ENCODE measurements around the gene LRRC8C. TPM values are rescaled to one million over a fixed set of nuclear protein-coding genes. Genes with fewer than 3 reads are reported as not detected.

Gene LRRC8C
- total and polyA plus RNA-seq, 2 experiments from 2014 or later: 0.70 to 1.5 TPM

- H3K9me3 ChIP-seq (ENCODE audit: low read depth): no peaks in the 10 kb centered on the region
- no peak for DNase-seq (ENCODE audit: low spot score)
- H3K79me2 ChIP-seq: no peaks in the 10 kb centered on the region
- H4K20me1 ChIP-seq (ENCODE audit: insufficient read depth, poor library complexity, severe bottlenecking): no peaks in the 10 kb centered on the region
- no peaks in the 10 kb centered on the region for H3K9me2 ChIP-seq (replicated peaks; ENCODE audit: insufficient read depth)
- no peaks in the 10 kb centered on the region for H3K4me1 ChIP-seq (ENCODE audit: insufficient read depth)
- TF ChIP-seq CTCF (IDR thresholded peaks at IDR 0.05; ENCODE audit: poor library complexity): no peak
- TF ChIP-seq EZH2 (IDR thresholded peaks at IDR 0.05; ENCODE audit: borderline replicate concordance): no peak
- no peak for TF ChIP-seq EZH2phosphoT487 (IDR thresholded peaks at IDR 0.05; ENCODE audit: low read depth, severe bottlenecking, unreplicated experiment)
- no peaks in the 10 kb centered on the region for H3K36me3 ChIP-seq (replicated peaks; ENCODE audit: insufficient read depth, low read depth)
- no peak overlapping the region for H2AFZ ChIP-seq
- no peak overlapping the region for H3K27ac ChIP-seq
- WGBS (ENCODE audit: low lambda C conversion rate, missing lambda C conversion rate): 43% methylated on average over 1 of the region's 1 CpG
- no peak overlapping the region for H3K4me2 ChIP-seq
- no peaks in the 10 kb centered on the region for H3K27me3 ChIP-seq
- H3K4me3 ChIP-seq: no peak overlapping the region
These were observed 55.7 kb downstream of the LRRC8C start for GRCh38 chr1:89688607-89689006.

- Histone ChIP-seq H2AFZ (no peak overlapping the region), H3K27me3 (no peaks in the 10 kb centered on the region), H3K4me1 (ENCODE audit: insufficient read depth) (no peaks in the 10 kb centered on the region), H3K79me2 (no peaks in the 10 kb centered on the region), H4K20me1 (ENCODE audit: insufficient read depth, poor library complexity, severe bottlenecking) (no peaks in the 10 kb centered on the region), H3K27ac (no peak overlapping the region), H3K9me2 (replicated peaks; ENCODE audit: insufficient read depth) (no peaks in the 10 kb centered on the region), H3K4me2 (no peak overlapping the region), H3K36me3 (replicated peaks; ENCODE audit: insufficient read depth, low read depth) (no peaks in the 10 kb centered on the region), H3K9me3 (ENCODE audit: low read depth) (no peaks in the 10 kb centered on the region), H3K4me3 (no peak overlapping the region)
- DNase-seq (ENCODE audit: low spot score): no peak
- WGBS (ENCODE audit: low lambda C conversion rate, missing lambda C conversion rate): 83% methylated on average over 3 of the region's 3 CpGs
- no peak for TF ChIP-seq EZH2phosphoT487 (IDR thresholded peaks at IDR 0.05; ENCODE audit: low read depth, severe bottlenecking, unreplicated experiment)
- TF ChIP-seq CTCF (IDR thresholded peaks at IDR 0.05; ENCODE audit: poor library complexity): no peak
- no peak for TF ChIP-seq EZH2 (IDR thresholded peaks at IDR 0.05; ENCODE audit: borderline replicate concordance)
These were observed 56.3 kb downstream of the LRRC8C start for GRCh38 chr1:89689234-89689633.

- H3K4me3 ChIP-seq: no peak overlapping the region
- no peaks in the 10 kb centered on the region for H3K36me3 ChIP-seq (replicated peaks; ENCODE audit: insufficient read depth, low read depth)
- H3K4me1 ChIP-seq (ENCODE audit: insufficient read depth): no peaks in the 10 kb centered on the region
- H3K27ac ChIP-seq: no peak overlapping the region
- DNase-seq (ENCODE audit: low spot score): no peak
- WGBS (ENCODE audit: low lambda C conversion rate, missing lambda C conversion rate): 76% methylated on average over 4 of the region's 4 CpGs
- no peak overlapping the region for H3K4me2 ChIP-seq
- no peaks in the 10 kb centered on the region for H3K79me2 ChIP-seq
- no peak overlapping the region for H2AFZ ChIP-seq
- TF ChIP-seq CTCF (IDR thresholded peaks at IDR 0.05; ENCODE audit: poor library complexity): no peak
- no peak for TF ChIP-seq EZH2 (IDR thresholded peaks at IDR 0.05; ENCODE audit: borderline replicate concordance)
- no peak for TF ChIP-seq EZH2phosphoT487 (IDR thresholded peaks at IDR 0.05; ENCODE audit: low read depth, severe bottlenecking, unreplicated experiment)
- no peaks in the 10 kb centered on the region for H4K20me1 ChIP-seq (ENCODE audit: insufficient read depth, poor library complexity, severe bottlenecking)
- no peaks in the 10 kb centered on the region for H3K27me3 ChIP-seq
- H3K9me2 ChIP-seq (replicated peaks; ENCODE audit: insufficient read depth): no peaks in the 10 kb centered on the region
- no peaks in the 10 kb centered on the region for H3K9me3 ChIP-seq (ENCODE audit: low read depth)
These were observed 57.7 kb downstream of the LRRC8C start for GRCh38 chr1:89690595-89690994.

Data from hepatocyte (in vitro differentiated cells).